HCT116 (cell line): ENCODE results near the gene SYT3. TPM values are rescaled to one million over a fixed set of nuclear protein-coding genes. Genes with fewer than 3 reads are reported as not detected.
A peak's percentile ranks its signal among the peaks of the same experiment; 100 is the strongest.

Experiments
- ATAC-seq: fragments of 200-7000 bp; cut with Tn5 transposase; 2 replicates; pipeline ENCODE4 v1.9.1; 2020; ENCODE audit warnings: mild to moderate bottlenecking, moderate library complexity
- Bru-seq: library from RNA; stranded (reverse); fragments of 400-500 nt; gene quantifications from one replicate; lab custom pipeline; 2021; lab: Mats Ljungman, UMichigan
- BruChase-seq, 2 experiments: library from RNA; stranded (reverse); fragments of 400-500 nt; gene quantifications; one replicate each; lab custom pipeline; 2021; lab: Mats Ljungman, UMichigan
- BruUV-seq: library from RNA; stranded (reverse); fragments of 400-500 nt; replicated peaks from 2 replicates; lab custom pipeline; 2021; lab: Mats Ljungman, UMichigan
- CTCF ChIA-PET: fragments of 300-600 bp; sonication (Branson Sonifier 250); formaldehyde crosslinking; loops from one replicate; lab custom pipeline; 2021; ENCODE audit warnings: antibody characterized with exemption; lab: Charles Lee
- POLR2A ChIA-PET: fragments of 300-600, 350-600 bp; sonication (Branson Sonifier 250); formaldehyde crosslinking; loops from one replicate; lab custom pipeline; 2021; ENCODE audit warnings: antibody characterized with exemption; lab: Charles Lee
- RAD21 ChIA-PET, 2 experiments: fragments of 300-600 bp; sonication (Branson Sonifier 250); formaldehyde crosslinking; loops; one replicate each; lab custom pipeline; 2023; ENCODE audit warnings: low total read pairs in 2 of 2; ENCODE audit not compliant: uncharacterized antibody in 2 of 2, unreplicated experiment in 2 of 2, low non-redundant PET in 1 of 2; lab: Charles Lee
- DNase-seq: peaks from one replicate; pipeline ENCODE4 v3.0.0-alpha.2; 2010; ENCODE audit warnings: low read depth, low spot score
- H2AFZ ChIP-seq: fragments of 200-600 bp; shearing (Covaris generic), sonication (generic); 2 replicates; pipeline ENCODE4 v1.6.1; 2017; ENCODE audit warnings: low read depth, mixed run types, mixed read lengths, antibody characterized with exemption, low read length; ENCODE audit not compliant: poor library complexity, severe bottlenecking
- H3K27ac ChIP-seq: 2 replicates; pipeline ENCODE4 v1.5.1; 2012; ENCODE audit warnings: low read depth, low read length
- H3K27me3 ChIP-seq: fragments of 200-600 bp; sonication (generic); 2 replicates; pipeline ENCODE4 v1.6.1; 2016; ENCODE audit warnings: mixed run types, low read length, mixed read lengths; ENCODE audit not compliant: insufficient read depth
- H3K36me3 ChIP-seq, 2 experiments: fragments of 200-500 bp in 1 of 2; fragments of 200-600 bp in 1 of 2; sonication (Bioruptor generic) in 1 of 2; sonication (generic) in 1 of 2; 2 replicates each; pipeline versions ENCODE4 v1.5.1 to v1.6.1; 2014 to 2016; ENCODE audit warnings: low read length in 2 of 2, inconsistent platforms in 1 of 2, mixed read lengths in 1 of 2, mixed run types in 1 of 2; ENCODE audit not compliant: insufficient read depth in 2 of 2, control insufficient read depth in 1 of 2
- H3K4me1 ChIP-seq, 2 experiments: fragments of 200-600 bp in 1 of 2; sonication (generic) in 1 of 2; 2 replicates each; pipeline versions ENCODE4 v1.5.1 to v1.6.1; 2012 to 2017; ENCODE audit warnings: low read length in 2 of 2, inconsistent platforms in 1 of 2, mild to moderate bottlenecking in 1 of 2, mixed read lengths in 1 of 2, mixed run types in 1 of 2, moderate library complexity in 1 of 2; ENCODE audit not compliant: insufficient read depth in 2 of 2, control insufficient read depth in 1 of 2
- H3K4me2 ChIP-seq: fragments of 200-600 bp; sonication (generic); 2 replicates; pipeline ENCODE4 v1.6.1; 2017; ENCODE audit warnings: mixed run types, low read length, mixed read lengths
- H3K4me3 ChIP-seq, 2 experiments: fragments of 200-600 bp in 1 of 2; sonication (generic) in 1 of 2; replicated peaks in 1 of 2; 2 replicates each; pipeline ENCODE4 v1.5.1; 2011 to 2016; ENCODE audit warnings: low read length in 2 of 2, control low read depth in 1 of 2, low read depth in 1 of 2, mild to moderate bottlenecking in 1 of 2, mixed read lengths in 1 of 2, mixed run types in 1 of 2
- H3K79me2 ChIP-seq: fragments of 200-600 bp; sonication (generic); 2 replicates; pipeline ENCODE4 v1.6.1; 2017; ENCODE audit warnings: mild to moderate bottlenecking, mixed run types, low read length, moderate library complexity, mixed read lengths; ENCODE audit not compliant: insufficient read depth
- H3K9ac ChIP-seq: fragments of 200-600 bp; sonication (generic); 2 replicates; pipeline ENCODE4 v1.6.1; 2016; ENCODE audit warnings: low read length, mixed read lengths
- H3K9me2 ChIP-seq: fragments of 200-600 bp; sonication (generic), shearing (Covaris generic); 2 replicates; pipeline ENCODE4 v1.6.1; 2017; ENCODE audit warnings: mixed run types, mild to moderate bottlenecking, moderate library complexity; ENCODE audit not compliant: insufficient read depth
- H3K9me3 ChIP-seq, 2 experiments: fragments of 200-500 bp in 1 of 2; fragments of 200-600 bp in 1 of 2; sonication (Bioruptor generic) in 1 of 2; sonication (generic) in 1 of 2; 2 replicates each; pipeline ENCODE4 v1.6.1; 2014 to 2017; ENCODE audit warnings: low read length in 2 of 2, mixed read lengths in 2 of 2, inconsistent platforms in 1 of 2, low read depth in 1 of 2, mild to moderate bottlenecking in 1 of 2, mixed run types in 1 of 2, moderate library complexity in 1 of 2; ENCODE audit not compliant: control insufficient read depth in 1 of 2, insufficient read depth in 1 of 2
- H4K20me1 ChIP-seq: fragments of 200-600 bp; sonication (generic), shearing (Covaris generic); 2 replicates; pipeline ENCODE4 v1.6.1; 2017; ENCODE audit warnings: mixed run types, mild to moderate bottlenecking, moderate library complexity; ENCODE audit not compliant: insufficient read depth
- CTCF ChIP-seq, 3 experiments: fragments of 200-600 bp in 1 of 3; sonication (generic) in 1 of 3; IDR thresholded peaks in 2 of 3; conservative IDR thresholded peaks in 1 of 3; 2 replicates each; pipeline ENCODE4 v1.5.1; 2012 to 2017; ENCODE audit warnings: low read depth in 2 of 3, low read length in 2 of 3, antibody characterized with exemption in 1 of 3, borderline replicate concordance in 1 of 3, control low read depth in 1 of 3, mild to moderate bottlenecking in 1 of 3, mixed read lengths in 1 of 3, mixed run types in 1 of 3, moderate library complexity in 1 of 3; ENCODE audit not compliant: insufficient read depth in 1 of 3
- EZH2 ChIP-seq: fragments of 200-600 bp; sonication (generic); IDR thresholded peaks from 2 replicates; pipeline ENCODE4 v1.6.1; 2017; ENCODE audit warnings: antibody characterized with exemption, mixed run types
- FOSL1 ChIP-seq: IDR thresholded peaks from 2 replicates; pipeline ENCODE4 v1.6.1; 2012; ENCODE audit warnings: low read depth
- JUND ChIP-seq: IDR thresholded peaks from 2 replicates; pipeline ENCODE4 v1.6.1; 2012
- MAX ChIP-seq: IDR thresholded peaks from 2 replicates; pipeline ENCODE4 v1.6.1; 2012
- POLR2A ChIP-seq: IDR thresholded peaks from 2 replicates; pipeline ENCODE4 v1.7.0; 2011; ENCODE audit warnings: borderline replicate concordance; ENCODE audit not compliant: insufficient read depth, insufficient read length; ENCODE audit errors: extremely low read depth
- POLR2AphosphoS5 ChIP-seq: IDR thresholded peaks from 2 replicates; pipeline ENCODE4 v1.6.1; 2011; ENCODE audit warnings: mild to moderate bottlenecking, low read depth, low read length, moderate library complexity
- RAD21 ChIP-seq: IDR thresholded peaks from 2 replicates; pipeline ENCODE4 v1.6.1; 2012; ENCODE audit warnings: low read depth, mild to moderate bottlenecking
- SIN3A ChIP-seq: IDR thresholded peaks from 2 replicates; pipeline ENCODE4 v1.6.1; 2012; ENCODE audit warnings: low read depth
- SRF ChIP-seq: IDR thresholded peaks from 2 replicates; pipeline ENCODE4 v1.6.1; 2012; ENCODE audit warnings: low read depth
- TCF7L2 ChIP-seq: IDR thresholded peaks from 2 replicates; pipeline ENCODE4 v1.7.0; 2011; ENCODE audit warnings: borderline replicate concordance, inconsistent platforms; ENCODE audit not compliant: insufficient read depth, insufficient read length; ENCODE audit errors: extremely low read depth
- ZFX ChIP-seq: fragments of 450-650 bp; IDR thresholded peaks from 2 replicates; pipeline ENCODE4 v1.6.1; 2017
- intact Hi-C: fragments of 100-400 bp; cut with micrococcal nuclease; formaldehyde crosslinking; loops from 2 replicates; pipeline ENCODE4 v1.10.0; 2022
- long read RNA-seq: library from polyadenylated mRNA; unstranded; transcript quantifications from one replicate; pipeline ENCODE4 v2.0.0, GENCODE V29; 2021; ENCODE audit not compliant: unreplicated experiment
- polyA plus RNA-seq: library from polyadenylated mRNA; unstranded; fragments of >200 nt; gene quantifications from 2 replicates; pipeline ENCODE4 v1.2.1, GENCODE V29; 2012; ENCODE audit warnings: missing spikeins
- total RNA-seq: library from RNA; stranded (reverse); gene quantifications from one replicate; pipeline ENCODE4 v1.2.1, GENCODE V29; 2021; ENCODE audit not compliant: unreplicated experiment

Gene SYT3
- 4.6 TPM for total RNA-seq
- polyA plus RNA-seq: 4.1 and 4.4 TPM in 2 replicates
- Bru-seq, nascent RNA: percentile 31 among the genes with signal in this experiment
- percentile 37 among the genes with signal in this experiment for BruChase-seq, experiment 1, labeled RNA remaining after a 6-hour chase
- percentile 29 among the genes with signal in this experiment for BruChase-seq, experiment 2, labeled RNA remaining after a 2-hour chase
- long read RNA-seq, transcript SYT3-206 (11 exons, 2,463 nt): major isoform, 5 of 17 reads
- long read RNA-seq, partial matches to known transcripts: 6 of 17 reads
- long read RNA-seq, other reads (novel, unspliced or antisense): 5 of 17 reads

- Histone ChIP-seq H3K27ac (no peak within 1 kb of the TSS; the same call in 1 of the 2 replicates), H3K9me3 (peaks cover 0 to 1% of the 10 kb centered on the region in 2 experiments; a peak in 1 of 4 replicates), H3K4me1 (peaks cover 8 to 14% of the 10 kb centered on the region in 2 experiments; a peak in 3 of 4 replicates), H3K9me2 (no peaks in the 10 kb centered on the region), H3K27me3 (peaks cover 25% of the 10 kb centered on the region; the same call in 1 of the 2 replicates), H3K36me3 (no peaks in the 10 kb centered on the region), H4K20me1 (no peaks in the 10 kb centered on the region), H3K4me2 (peak within 1 kb of the TSS; percentile 98), H3K4me3 (peak within 1 kb of the TSS; percentile 53 to 68), H3K79me2 (no peaks in the 10 kb centered on the region), H2AFZ (peak within 1 kb of the TSS; percentile 90), H3K9ac (peak within 1 kb of the TSS; percentile 60)
- TF ChIP-seq POLR2AphosphoS5: peak; percentile 45
- TF ChIP-seq EZH2: no peak
- TF ChIP-seq POLR2A: no peak
- TF ChIP-seq TCF7L2: no peak
- no TSS peak for BruUV-seq
- intact Hi-C loops: no loop called here
- ATAC-seq (peak; percentile 88), DNase-seq (no peak)
- ChIA-PET POLR2A (interaction anchor here (0.7 kb wide), 1 partner anchor 1151 kb away, joined by 3 read pairs; no protein-coding TSS in a partner anchor), RAD21 (interaction anchor here in 1 of 2 experiments (0.7 kb wide), 1 partner anchor 102 kb away, joined by 3 read pairs; no protein-coding TSS in a partner anchor), CTCF (no interaction called here)
Measured at GRCh38 chr19:50639121-50640112, at the start of gene SYT3. Gene SYT3 (minus strand): TSS chr19:50639881. CDS start chr19:50637411, 2,470 bp downstream.

GRCh38 chr19:50688766-50689165 is 49.1 kb upstream of the SYT3 start:
- H3K9ac ChIP-seq: no peak overlapping the region
- no peak overlapping the region for H2AFZ ChIP-seq
- ChIA-PET POLR2A (interaction anchor here (0.7 kb wide), 1 partner anchor 469 kb away, joined by 4 read pairs; no protein-coding TSS in a partner anchor), RAD21 (no interaction called here), CTCF (no interaction called here)
- H3K4me2 ChIP-seq: no peak overlapping the region
- no peaks in the 10 kb centered on the region for H3K36me3 ChIP-seq
- no peak overlapping the region for H3K27ac ChIP-seq
- H4K20me1 ChIP-seq: no peaks in the 10 kb centered on the region
- ATAC-seq: no peak
- intact Hi-C loops: no loop called here
- no peaks in the 10 kb centered on the region for H3K9me3 ChIP-seq
- no peaks in the 10 kb centered on the region for H3K9me2 ChIP-seq
- no peaks in the 10 kb centered on the region for H3K79me2 ChIP-seq
- H3K4me1 ChIP-seq: no peaks in the 10 kb centered on the region
- H3K4me3 ChIP-seq: no peak overlapping the region
- no TSS peak for BruUV-seq
- peaks cover 13% of the 10 kb centered on the region; the same call in 1 of the 2 replicates for H3K27me3 ChIP-seq
- no peak for DNase-seq
- TF ChIP-seq CTCF (IDR thresholded peaks at IDR 0.05 in 2 of 3, conservative IDR thresholded peaks at IDR 0.05 in 1 of 3; ENCODE audit: borderline replicate concordance in 1 of 3, insufficient read depth in 1 of 3, low read depth in 2 of 3, low read length in 2 of 3): no peak
- no peak for TF ChIP-seq RAD21
- no peak for TF ChIP-seq SIN3A
- TF ChIP-seq JUND: no peak
- no peak for TF ChIP-seq SRF
- no peak for TF ChIP-seq MAX
- no peak for TF ChIP-seq FOSL1
- TF ChIP-seq ZFX: no peak
